Measurements from ENCODE around the gene PIK3CA.

PIK3CA gene

GRCh38 chr3:179181021-179181472, 32.9 kb downstream of the PIK3CA start:
- TF ChIP-seq ZBTB7A (IDR thresholded peaks at IDR 0.05; ENCODE audit: low read depth) (no peak), CREB1 (IDR thresholded peaks at IDR 0.05; ENCODE audit: low read depth) (no peak), EGR1 (IDR thresholded peaks at IDR 0.05) (no peak), RAD21 (IDR thresholded peaks at IDR 0.05; ENCODE audit: low read depth) (no peak), USF1 (IDR thresholded peaks at IDR 0.05) (no peak), YY1 (IDR thresholded peaks at IDR 0.05; ENCODE audit: low read depth) (no peak), NFIC (IDR thresholded peaks at IDR 0.05) (no peak), TCF12 (IDR thresholded peaks at IDR 0.05; ENCODE audit: low read depth) (no peak), TEAD4 (IDR thresholded peaks at IDR 0.05) (no peak), MAX (IDR thresholded peaks at IDR 0.05) (no peak), REST (IDR thresholded peaks at IDR 0.05; ENCODE audit: low read depth) (no peak), FOXM1 (IDR thresholded peaks at IDR 0.05; ENCODE audit: borderline replicate concordance, low read depth) (no peak), TAF1 (IDR thresholded peaks at IDR 0.05; ENCODE audit: low read depth) (no peak), CEBPB (IDR thresholded peaks at IDR 0.05) (no peak)

- TF ChIP-seq FOXM1 (IDR thresholded peaks at IDR 0.05; ENCODE audit: borderline replicate concordance, low read depth), result no peak
- no peak for TF ChIP-seq MAX (IDR thresholded peaks at IDR 0.05)
- no peak for TF ChIP-seq NFIC (IDR thresholded peaks at IDR 0.05)
- TF ChIP-seq CREB1 (IDR thresholded peaks at IDR 0.05; ENCODE audit: low read depth), result no peak
- no peak for TF ChIP-seq ZBTB7A (IDR thresholded peaks at IDR 0.05; ENCODE audit: low read depth)
- TF ChIP-seq TCF12 (IDR thresholded peaks at IDR 0.05; ENCODE audit: low read depth), result no peak
- no peak for TF ChIP-seq EP300 (IDR thresholded peaks at IDR 0.05; ENCODE audit: borderline replicate concordance)
- TF ChIP-seq TEAD4 (IDR thresholded peaks at IDR 0.05), result no peak
- TF ChIP-seq USF1 (IDR thresholded peaks at IDR 0.05), result no peak
- TF ChIP-seq EGR1 (IDR thresholded peaks at IDR 0.05), result no peak
- no peak for TF ChIP-seq YY1 (IDR thresholded peaks at IDR 0.05; ENCODE audit: low read depth)
- TF ChIP-seq TAF1 (IDR thresholded peaks at IDR 0.05; ENCODE audit: low read depth), result no peak
- TF ChIP-seq CEBPB (IDR thresholded peaks at IDR 0.05), result no peak
- TF ChIP-seq REST (IDR thresholded peaks at IDR 0.05; ENCODE audit: low read depth), result no peak
- TF ChIP-seq RAD21 (IDR thresholded peaks at IDR 0.05; ENCODE audit: low read depth), result no peak
Observed at GRCh38 chr3:179181993-179182551, 33.9 kb downstream of the PIK3CA start.

GRCh38 chr3:179182902-179183301, 34.7 kb downstream of the PIK3CA start:
- TF ChIP-seq REST (IDR thresholded peaks at IDR 0.05; ENCODE audit: low read depth) (no peak), RAD21 (IDR thresholded peaks at IDR 0.05; ENCODE audit: low read depth) (no peak), TAF1 (IDR thresholded peaks at IDR 0.05; ENCODE audit: low read depth) (no peak), YY1 (IDR thresholded peaks at IDR 0.05; ENCODE audit: low read depth) (no peak), USF1 (IDR thresholded peaks at IDR 0.05) (no peak), ZBTB7A (IDR thresholded peaks at IDR 0.05; ENCODE audit: low read depth) (no peak), CEBPB (IDR thresholded peaks at IDR 0.05) (no peak), TEAD4 (IDR thresholded peaks at IDR 0.05) (no peak), EP300 (IDR thresholded peaks at IDR 0.05; ENCODE audit: borderline replicate concordance) (no peak), MAX (IDR thresholded peaks at IDR 0.05) (no peak), EGR1 (IDR thresholded peaks at IDR 0.05) (no peak), CREB1 (IDR thresholded peaks at IDR 0.05; ENCODE audit: low read depth) (no peak)
